HAP-1 (cell line): Measurements from ENCODE around the gene VWA8.

Source experiments
- DNase-seq, 2 experiments: peaks; one replicate each; pipeline ENCODE4 v3.0.0-alpha.2; 2016 to 2020; ENCODE audit warnings: low spot score in 2 of 2
- H3K27me3 ChIP-seq: fragments of 250-450 bp; sonication (Bioruptor Pico); 2 replicates; pipeline ENCODE4 v1.5.1; 2020; ENCODE audit warnings: low read depth, mild to moderate bottlenecking, moderate library complexity
- H3K36me3 ChIP-seq: fragments of 250-450 bp; sonication (Bioruptor Pico); replicated peaks from 2 replicates; pipeline ENCODE4 v1.5.1; 2020; ENCODE audit warnings: mild to moderate bottlenecking
- H3K4me1 ChIP-seq: fragments of 250-450 bp; sonication (Bioruptor Pico); 2 replicates; pipeline ENCODE4 v1.5.1; 2020; ENCODE audit warnings: mild to moderate bottlenecking
- H3K4me3 ChIP-seq: fragments of 250-450 bp; sonication (Bioruptor Pico); 2 replicates; pipeline ENCODE4 v1.5.1; 2020; ENCODE audit warnings: mild to moderate bottlenecking, moderate library complexity
- H3K9me3 ChIP-seq: fragments of 250-450 bp; sonication (Bioruptor Pico); 2 replicates; pipeline ENCODE4 v1.5.1; 2020; ENCODE audit warnings: mild to moderate bottlenecking, moderate library complexity
- in situ Hi-C: fragments of 300-500 bp; cut with MboI; formaldehyde crosslinking; loops from 3 replicates; pipeline ENCODE4 v1.14.3; 2020; ENCODE audit warnings: low sequenced_read_pairs, inconsistent platforms, mixed read lengths

VWA8 gene

GRCh38 chr13:41960637-41961465, at the start of gene VWA8:
Gene VWA8 (minus strand): TSS chr13:41961109. CDS start chr13:41961015, 94 bp downstream.
- Histone ChIP-seq H3K9me3 (no peaks in the 10 kb centered on the region), H3K36me3 (no peaks in the 10 kb centered on the region), H3K27me3 (no peaks in the 10 kb centered on the region), H3K4me3 (peak within 1 kb of the TSS; percentile 73), H3K4me1 (peaks cover 9% of the 10 kb centered on the region; the same call in 1 of the 2 replicates)
- in situ Hi-C loops, result no loop called here
- DNase-seq, result peak; percentile 67 to 88

- H3K4me1 ChIP-seq, result peaks cover 14% of the 10 kb centered on the region
- in situ Hi-C loops, result no loop called here
- H3K27me3 ChIP-seq, result no peaks in the 10 kb centered on the region
- no peak overlapping the region for H3K4me3 ChIP-seq
- no peaks in the 10 kb centered on the region for H3K9me3 ChIP-seq
- H3K36me3 ChIP-seq, result no peaks in the 10 kb centered on the region
- DNase-seq, result no peak
Measured at GRCh38 chr13:42009057-42009456, 48.1 kb upstream of the VWA8 start.

GRCh38 chr13:42007844-42008243, 46.9 kb upstream of the VWA8 start:
- no peak for DNase-seq
- peaks cover 14% of the 10 kb centered on the region for H3K4me1 ChIP-seq
- in situ Hi-C loops, result no loop called here
- no peaks in the 10 kb centered on the region for H3K36me3 ChIP-seq
- no peak overlapping the region for H3K4me3 ChIP-seq
- no peaks in the 10 kb centered on the region for H3K9me3 ChIP-seq
- H3K27me3 ChIP-seq, result no peaks in the 10 kb centered on the region

GRCh38 chr13:42002066-42002465, 41.2 kb upstream of the VWA8 start:
- in situ Hi-C loops, result no loop called here
- Histone ChIP-seq H3K9me3 (no peaks in the 10 kb centered on the region), H3K4me1 (peaks cover 6% of the 10 kb centered on the region; the same call in 1 of the 2 replicates), H3K27me3 (no peaks in the 10 kb centered on the region), H3K36me3 (no peaks in the 10 kb centered on the region), H3K4me3 (no peak overlapping the region)
- DNase-seq, result no peak

- H3K4me1 ChIP-seq, result peaks cover 6% of the 10 kb centered on the region; the same call in 1 of the 2 replicates
- no peaks in the 10 kb centered on the region for H3K9me3 ChIP-seq
- DNase-seq, result no peak
- H3K36me3 ChIP-seq, result no peaks in the 10 kb centered on the region
- in situ Hi-C loops, result no loop called here
- H3K27me3 ChIP-seq, result no peaks in the 10 kb centered on the region
- H3K4me3 ChIP-seq, result no peak overlapping the region
Measured at GRCh38 chr13:42001580-42001979, 40.7 kb upstream of the VWA8 start.

GRCh38 chr13:42000846-42001245, 39.9 kb upstream of the VWA8 start:
- in situ Hi-C loops, result no loop called here
- Histone ChIP-seq H3K36me3 (no peaks in the 10 kb centered on the region), H3K4me1 (peaks cover 6% of the 10 kb centered on the region; the same call in 1 of the 2 replicates), H3K27me3 (no peaks in the 10 kb centered on the region), H3K4me3 (no peak overlapping the region), H3K9me3 (no peaks in the 10 kb centered on the region)
- no peak for DNase-seq

GRCh38 chr13:41997396-41997795, 36.5 kb upstream of the VWA8 start:
- H3K9me3 ChIP-seq, result no peaks in the 10 kb centered on the region
- H3K27me3 ChIP-seq, result no peaks in the 10 kb centered on the region
- no peak for DNase-seq
- H3K36me3 ChIP-seq, result no peaks in the 10 kb centered on the region
- no peak overlapping the region for H3K4me3 ChIP-seq
- peaks cover 6% of the 10 kb centered on the region; the same call in 1 of the 2 replicates for H3K4me1 ChIP-seq
- in situ Hi-C loops, result no loop called here

- Histone ChIP-seq H3K9me3 (no peaks in the 10 kb centered on the region), H3K4me1 (peaks cover 2% of the 10 kb centered on the region; the same call in 1 of the 2 replicates), H3K4me3 (no peak overlapping the region), H3K36me3 (no peaks in the 10 kb centered on the region), H3K27me3 (no peaks in the 10 kb centered on the region)
- no peak for DNase-seq
- in situ Hi-C loops, result no loop called here
Measured at GRCh38 chr13:41995946-41996345, 35.0 kb upstream of the VWA8 start.

GRCh38 chr13:41995336-41995735, 34.4 kb upstream of the VWA8 start:
- Histone ChIP-seq H3K27me3 (no peaks in the 10 kb centered on the region), H3K4me1 (no peaks in the 10 kb centered on the region), H3K4me3 (no peak overlapping the region), H3K36me3 (no peaks in the 10 kb centered on the region), H3K9me3 (no peaks in the 10 kb centered on the region)
- in situ Hi-C loops, result no loop called here
- no peak for DNase-seq

GRCh38 chr13:41994696-41995095, 33.8 kb upstream of the VWA8 start:
- H3K4me3 ChIP-seq, result no peak overlapping the region
- H3K36me3 ChIP-seq, result no peaks in the 10 kb centered on the region
- in situ Hi-C loops, result no loop called here

GRCh38 chr13:41991936-41992335, 31.0 kb upstream of the VWA8 start:
- in situ Hi-C loops, result no loop called here
- Histone ChIP-seq H3K36me3 (no peaks in the 10 kb centered on the region), H3K4me1 (no peaks in the 10 kb centered on the region), H3K4me3 (no peak overlapping the region), H3K27me3 (no peaks in the 10 kb centered on the region), H3K9me3 (no peaks in the 10 kb centered on the region)
- no peak for DNase-seq

More at GRCh38 chr13:41994696-41995095, 33.8 kb upstream of the VWA8 start:
- Histone ChIP-seq H3K9me3 (no peaks in the 10 kb centered on the region), H3K27me3 (no peaks in the 10 kb centered on the region), H3K4me1 (no peaks in the 10 kb centered on the region)
- no peak for DNase-seq

- H3K36me3 ChIP-seq, result no peaks in the 10 kb centered on the region
- no peaks in the 10 kb centered on the region for H3K27me3 ChIP-seq
- H3K4me3 ChIP-seq, result no peak overlapping the region
- in situ Hi-C loops, result no loop called here
- H3K4me1 ChIP-seq, result no peaks in the 10 kb centered on the region
- DNase-seq, result no peak
- H3K9me3 ChIP-seq, result no peaks in the 10 kb centered on the region
Measured at GRCh38 chr13:41988244-41988643, 27.3 kb upstream of the VWA8 start.

GRCh38 chr13:41985788-41986508, 25.0 kb upstream of the VWA8 start:
- H3K9me3 ChIP-seq, result no peaks in the 10 kb centered on the region
- H3K27me3 ChIP-seq, result no peaks in the 10 kb centered on the region
- in situ Hi-C loops, result no loop called here
- no peak for DNase-seq
- H3K36me3 ChIP-seq, result no peaks in the 10 kb centered on the region
- H3K4me3 ChIP-seq, result no peak overlapping the region
- no peaks in the 10 kb centered on the region for H3K4me1 ChIP-seq
